Upper lobe of left lung (tissue), 4 donors: ENCODE data around the gene ADAP2.

Source experiments
- CTCF ChIP-seq, 6 experiments: fragments of 450-650 bp in 4 of 6; fragments of 200-600 bp in 2 of 6; sonication (generic) in 2 of 6; IDR thresholded peaks; one replicate each; pipeline ENCODE4 v1.5.1; 2016 to 2019; ENCODE audit warnings: antibody characterized with exemption in 6 of 6
- EP300 ChIP-seq, 4 donors: sonication (generic); formaldehyde crosslinking; IDR thresholded peaks; one replicate each; pipeline ENCODE4 v1.5.1; 2017; ENCODE audit warnings: antibody characterized with exemption in 4 of 4, control low read depth in 2 of 4
- POLR2AphosphoS5 ChIP-seq, 2 donors: sonication (generic); formaldehyde crosslinking; IDR thresholded peaks; one replicate each; pipeline ENCODE4 v1.5.1; 2017; ENCODE audit warnings: antibody characterized with exemption in 2 of 2

GRCh38 chr17:30965686-30966085, 43.9 kb downstream of the ADAP2 start:
- TF ChIP-seq CTCF (IDR thresholded peaks at IDR 0.05), result no peak
- TF ChIP-seq EP300 (IDR thresholded peaks at IDR 0.05), result no peak
- no peak for TF ChIP-seq POLR2AphosphoS5 (IDR thresholded peaks at IDR 0.05)
